ENCODE measurements around the gene RGL4.

The RGL4 gene

DNA sequence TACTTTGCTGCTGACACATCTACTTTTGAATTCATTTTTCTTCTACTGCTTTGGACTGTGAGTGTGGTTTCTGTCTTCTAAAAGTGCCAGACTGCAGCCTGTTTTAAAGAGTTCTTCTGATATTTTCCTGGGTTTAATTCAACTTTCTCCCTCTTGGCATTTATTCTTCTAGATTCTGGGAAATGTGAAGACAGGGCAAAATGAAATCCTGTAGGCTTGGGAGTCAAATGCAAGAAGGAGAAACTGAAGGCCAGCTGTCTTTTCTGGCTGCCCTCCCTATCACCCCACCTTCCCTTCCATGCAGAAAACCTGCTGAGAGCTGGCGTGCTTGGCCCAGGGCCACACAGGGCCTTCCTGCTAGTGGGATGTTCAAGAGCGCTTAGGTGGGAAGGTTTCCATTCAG is 52.5 kb downstream of the RGL4 start:
- TF ChIP-seq, protein P1, sequence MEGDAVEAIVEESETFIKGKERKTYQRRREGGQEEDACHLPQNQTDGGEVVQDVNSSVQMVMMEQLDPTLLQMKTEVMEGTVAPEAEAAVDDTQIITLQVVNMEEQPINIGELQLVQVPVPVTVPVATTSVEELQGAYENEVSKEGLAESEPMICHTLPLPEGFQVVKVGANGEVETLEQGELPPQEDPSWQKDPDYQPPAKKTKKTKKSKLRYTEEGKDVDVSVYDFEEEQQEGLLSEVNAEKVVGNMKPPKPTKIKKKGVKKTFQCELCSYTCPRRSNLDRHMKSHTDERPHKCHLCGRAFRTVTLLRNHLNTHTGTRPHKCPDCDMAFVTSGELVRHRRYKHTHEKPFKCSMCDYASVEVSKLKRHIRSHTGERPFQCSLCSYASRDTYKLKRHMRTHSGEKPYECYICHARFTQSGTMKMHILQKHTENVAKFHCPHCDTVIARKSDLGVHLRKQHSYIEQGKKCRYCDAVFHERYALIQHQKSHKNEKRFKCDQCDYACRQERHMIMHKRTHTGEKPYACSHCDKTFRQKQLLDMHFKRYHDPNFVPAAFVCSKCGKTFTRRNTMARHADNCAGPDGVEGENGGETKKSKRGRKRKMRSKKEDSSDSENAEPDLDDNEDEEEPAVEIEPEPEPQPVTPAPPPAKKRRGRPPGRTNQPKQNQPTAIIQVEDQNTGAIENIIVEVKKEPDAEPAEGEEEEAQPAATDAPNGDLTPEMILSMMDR (IDR thresholded peaks at IDR 0.05): no peak

DNA sequence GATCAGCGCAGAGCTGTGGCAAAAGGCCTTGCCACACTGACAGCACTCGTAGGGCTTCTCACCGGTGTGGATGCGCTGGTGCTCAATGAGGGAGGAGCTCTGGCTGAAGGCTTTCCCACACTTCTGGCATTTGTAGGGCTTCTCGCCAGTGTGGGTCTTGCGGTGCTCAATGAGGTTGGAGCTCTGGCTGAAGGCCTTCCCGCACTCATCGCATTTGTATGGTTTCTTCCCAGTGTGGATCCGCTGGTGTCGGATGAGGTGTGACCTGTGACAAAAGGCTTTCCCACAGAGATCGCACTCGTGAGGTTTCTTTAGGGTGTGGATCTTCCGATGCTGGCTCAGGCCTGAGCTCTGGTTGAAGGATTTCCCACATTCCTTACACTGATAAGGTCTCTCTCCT is 53.2 kb downstream of the RGL4 start:
- Histone ChIP-seq H3K27me3 (no peaks in the 10 kb centered on the region), H3K9me3 (no peaks in the 10 kb centered on the region), H3K27ac (no peak overlapping the region), H3K4me3 (ENCODE audit: low read depth in 1 of 2, low read length in 1 of 2) (no peak overlapping the region), H3K4me1 (ENCODE audit: control insufficient read depth in 1 of 2, insufficient read depth in 1 of 2, low read depth in 1 of 2, low read length in 1 of 2) (no peaks in the 10 kb centered on the region), H3K36me3 (peaks cover 24% of the 10 kb centered on the region)
- TF ChIP-seq, protein P1 (IDR thresholded peaks at IDR 0.05): no peak

More for the DNA sequence above, 52.5 kb downstream of the RGL4 start:
- Histone ChIP-seq H3K27ac (no peak overlapping the region), H3K9me3 (no peaks in the 10 kb centered on the region), H3K4me3 (ENCODE audit: low read depth in 1 of 2, low read length in 1 of 2) (no peak overlapping the region), H3K36me3 (peaks cover 24% of the 10 kb centered on the region), H3K4me1 (ENCODE audit: control insufficient read depth in 1 of 2, insufficient read depth in 1 of 2, low read depth in 1 of 2, low read length in 1 of 2) (no peaks in the 10 kb centered on the region), H3K27me3 (no peaks in the 10 kb centered on the region)

DNA sequence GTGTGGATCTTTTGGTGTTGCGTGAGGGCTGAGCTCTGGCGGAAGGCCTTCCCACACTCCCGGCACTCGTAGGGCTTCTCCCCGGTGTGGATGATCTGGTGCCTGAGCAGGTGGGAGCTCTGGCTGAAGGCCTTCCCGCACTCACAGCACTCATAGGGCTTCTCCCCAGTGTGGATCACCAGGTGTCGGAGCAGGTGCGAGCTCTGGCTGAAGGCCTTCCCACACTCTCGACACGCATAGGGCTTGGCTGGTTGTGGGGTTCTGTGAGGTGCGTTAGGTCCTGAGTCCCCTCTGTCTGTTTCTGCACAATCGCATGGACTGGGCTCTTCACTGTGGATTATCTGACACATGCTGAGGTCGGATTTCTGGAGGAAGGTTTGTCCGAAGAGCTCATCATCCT is 53.7 kb downstream of the RGL4 start:
- Histone ChIP-seq H3K4me3 (ENCODE audit: low read depth in 1 of 2, low read length in 1 of 2) (no peak overlapping the region), H3K36me3 (peaks cover 24% of the 10 kb centered on the region), H3K27me3 (no peaks in the 10 kb centered on the region), H3K27ac (no peak overlapping the region), H3K4me1 (ENCODE audit: control insufficient read depth in 1 of 2, insufficient read depth in 1 of 2, low read depth in 1 of 2, low read length in 1 of 2) (no peaks in the 10 kb centered on the region), H3K9me3 (no peaks in the 10 kb centered on the region)
- TF ChIP-seq, protein P1 (IDR thresholded peaks at IDR 0.05): no peak

DNA sequence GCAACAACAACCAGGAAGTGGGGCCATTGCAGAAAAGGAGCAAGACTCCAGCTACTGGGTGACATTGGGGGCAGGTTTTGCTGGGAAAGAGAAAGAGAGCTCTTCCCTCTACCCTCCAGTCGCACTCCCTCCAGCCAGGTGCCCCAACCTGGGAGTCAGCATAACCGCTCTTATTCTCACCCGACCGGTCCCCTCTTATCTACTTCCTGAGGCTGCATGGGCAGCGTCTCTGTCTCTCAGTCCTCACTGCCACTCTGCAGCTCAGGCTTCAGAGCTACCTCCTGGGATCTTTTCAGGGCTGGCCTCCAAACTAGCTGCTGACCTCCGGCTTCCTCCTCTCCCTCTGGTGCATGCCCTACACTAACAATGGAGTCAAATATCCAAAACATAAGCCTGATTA is 55.0 kb downstream of the RGL4 start:
- TF ChIP-seq, protein P1 (IDR thresholded peaks at IDR 0.05): no peak
- Histone ChIP-seq H3K9me3 (no peaks in the 10 kb centered on the region), H3K27me3 (no peaks in the 10 kb centered on the region), H3K36me3 (peaks cover 24% of the 10 kb centered on the region), H3K27ac (no peak overlapping the region), H3K4me3 (ENCODE audit: low read depth in 1 of 2, low read length in 1 of 2) (no peak overlapping the region), H3K4me1 (ENCODE audit: control insufficient read depth in 1 of 2, insufficient read depth in 1 of 2, low read depth in 1 of 2, low read length in 1 of 2) (peaks cover 8 to 11% of the 10 kb centered on the region in 2 experiments)

Measured in neutrophil (primary cell).